Activated CD4-positive, alpha-beta T cell treated with anti-CD3 and anti-CD28 coated beads, Interleukin-2, Interleukin-6, amounts not matched to agents 100 ng/mL and 50 ng/mL, durations not matched to agents 16 hours and 8 hours (primary cell): Measurements from ENCODE around the gene MORN1.

ENCODE experiments used
- DNase-seq: peaks from one replicate; pipeline ENCODE4 v3.0.0-alpha.2; 2020

The MORN1 gene

DNA sequence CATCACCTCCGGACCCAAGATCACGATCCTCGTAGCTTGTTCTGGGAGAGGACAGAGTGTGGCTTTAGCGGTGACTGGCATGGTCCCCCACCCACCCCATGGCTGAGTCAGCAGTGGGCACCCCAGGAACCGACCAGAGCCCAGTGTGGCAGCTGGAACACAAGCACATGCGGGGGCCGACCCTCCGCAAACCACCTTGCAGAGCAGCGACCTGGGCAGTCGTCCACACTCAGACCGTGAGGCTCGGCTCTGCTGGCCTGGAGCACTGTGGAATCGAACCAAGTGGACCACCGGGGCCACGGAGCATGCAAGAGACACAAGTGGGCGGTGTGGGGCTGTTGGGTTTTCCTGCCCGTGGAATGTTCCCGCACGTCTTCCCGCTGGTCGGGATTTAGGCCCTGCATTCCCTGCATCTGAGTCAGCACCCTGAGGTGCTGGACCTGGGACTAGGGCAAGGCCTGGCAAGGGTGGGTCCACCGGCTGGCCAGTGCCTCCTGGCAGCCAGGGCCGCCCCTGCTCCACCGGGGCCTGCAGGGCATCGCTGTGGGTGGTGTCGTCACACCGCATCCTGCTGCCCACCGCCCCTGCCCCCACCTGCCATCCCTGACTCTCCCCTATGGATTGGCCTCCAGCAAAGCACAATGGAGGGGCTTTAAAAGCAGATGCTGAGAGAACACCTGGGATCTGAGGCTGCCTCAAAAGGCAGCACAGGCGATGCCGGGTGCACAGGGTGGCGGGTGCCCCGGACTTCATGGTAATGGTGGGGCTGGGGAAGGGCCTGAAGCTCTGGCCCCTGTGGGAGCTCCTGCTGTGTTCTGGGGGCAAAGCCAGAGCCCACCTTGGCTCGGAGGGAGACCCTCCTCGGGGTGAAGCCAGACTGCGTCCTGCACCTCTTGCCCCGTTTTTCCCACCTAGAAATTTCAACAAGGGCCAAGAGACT is 18.5 kb downstream of the MORN1 start:
- no peak for DNase-seq

DNA sequence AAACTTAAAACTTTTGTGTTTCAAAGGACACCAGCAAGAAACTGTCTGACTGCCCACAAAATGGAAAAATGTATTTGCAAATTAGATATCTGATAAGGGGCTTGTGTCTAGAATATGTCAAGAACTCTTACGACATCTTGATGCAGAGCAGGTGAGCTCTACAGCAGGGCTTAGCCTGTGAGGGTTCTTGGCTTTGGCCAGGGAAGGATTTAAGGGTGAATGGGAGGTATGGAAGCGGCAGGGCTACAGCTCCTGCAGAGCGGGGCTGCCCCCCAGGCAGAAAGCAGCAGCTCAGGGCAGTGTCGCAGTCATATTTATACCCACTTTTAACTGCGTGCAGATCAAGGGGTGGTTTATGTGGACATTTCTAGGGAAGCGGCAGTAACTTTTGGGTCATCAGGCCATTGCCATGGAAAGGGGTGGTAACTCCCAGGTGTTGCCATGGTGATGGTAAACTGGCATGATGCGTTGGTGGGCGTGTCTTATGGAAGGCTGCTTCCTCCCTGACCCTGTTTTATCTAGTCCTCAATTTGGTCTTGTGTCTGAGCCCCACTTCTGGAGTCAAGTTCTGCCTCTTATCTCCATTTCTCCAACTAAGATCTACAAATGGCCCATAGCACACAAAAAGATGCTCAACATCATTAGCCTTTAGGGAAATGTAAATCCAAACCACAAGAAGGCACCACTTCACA is 23.2 kb downstream of the MORN1 start:
- DNase-seq, result no peak

DNA sequence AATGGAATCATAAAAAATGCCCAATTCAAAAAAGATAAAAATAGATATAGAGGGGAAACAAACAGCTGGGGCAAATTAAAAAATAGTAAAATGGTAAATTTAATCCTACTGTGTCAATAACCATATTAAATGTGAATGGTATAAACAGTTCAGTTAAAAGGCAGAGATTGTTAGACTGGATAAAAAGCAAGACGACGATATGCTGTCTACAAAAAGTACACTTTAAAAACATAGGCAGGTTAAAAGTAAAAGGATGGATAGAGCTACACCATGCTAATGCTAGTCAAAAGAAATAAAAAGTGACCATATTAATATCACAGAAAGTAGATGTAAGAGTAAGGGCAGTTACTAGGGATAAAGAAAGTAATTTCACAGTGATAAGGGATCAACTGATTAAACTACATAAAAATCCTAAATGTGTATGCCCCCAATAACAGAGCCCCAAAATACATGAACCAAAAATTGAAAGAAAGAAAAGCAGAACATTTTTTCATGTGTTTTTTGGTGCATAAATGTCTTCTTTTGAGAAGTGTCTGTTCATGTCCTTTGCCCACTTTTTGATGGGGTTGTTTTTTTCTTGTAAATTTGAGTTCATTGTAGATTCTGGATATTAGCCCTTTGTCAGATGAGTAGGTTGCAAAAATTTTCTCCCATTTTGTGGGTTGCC is 27.4 kb downstream of the MORN1 start:
- DNase-seq, result no peak

DNA sequence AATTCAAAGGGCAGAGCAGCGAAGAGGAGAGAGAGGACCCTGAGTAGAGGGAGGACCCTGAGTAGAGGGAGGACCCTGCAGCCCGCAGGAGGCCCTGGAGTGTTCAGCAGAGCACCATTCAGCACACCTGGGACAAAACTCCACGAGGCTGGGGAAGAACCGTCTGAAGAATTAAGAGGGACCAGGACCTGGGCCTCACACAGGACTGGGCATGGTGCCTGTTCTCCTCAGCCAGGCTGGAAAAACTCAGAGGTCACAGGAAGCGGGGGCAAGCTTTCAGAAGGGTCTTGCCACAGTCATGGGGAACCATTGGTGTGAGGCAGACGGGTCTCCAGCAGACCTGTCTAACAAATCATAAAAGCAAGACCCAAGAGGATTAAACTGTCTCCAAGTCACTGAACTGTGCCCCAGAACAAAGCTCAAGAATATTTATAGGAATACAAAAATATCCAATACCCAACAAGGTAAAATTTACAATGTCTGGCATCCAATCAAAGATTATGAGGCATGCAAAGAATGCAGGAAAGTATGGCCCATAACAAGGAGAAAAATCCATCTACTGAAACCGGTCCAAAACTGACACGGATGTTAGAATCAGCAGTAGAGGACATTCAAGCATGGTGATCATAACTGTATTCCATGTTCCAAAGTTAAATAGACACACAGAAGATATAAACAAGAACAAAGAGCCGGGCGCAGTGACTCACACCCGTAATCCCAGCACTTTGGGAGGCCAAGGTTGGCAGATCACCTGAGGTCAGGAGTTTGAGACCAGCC is 30.6 kb downstream of the MORN1 start:
- no peak for DNase-seq

DNA sequence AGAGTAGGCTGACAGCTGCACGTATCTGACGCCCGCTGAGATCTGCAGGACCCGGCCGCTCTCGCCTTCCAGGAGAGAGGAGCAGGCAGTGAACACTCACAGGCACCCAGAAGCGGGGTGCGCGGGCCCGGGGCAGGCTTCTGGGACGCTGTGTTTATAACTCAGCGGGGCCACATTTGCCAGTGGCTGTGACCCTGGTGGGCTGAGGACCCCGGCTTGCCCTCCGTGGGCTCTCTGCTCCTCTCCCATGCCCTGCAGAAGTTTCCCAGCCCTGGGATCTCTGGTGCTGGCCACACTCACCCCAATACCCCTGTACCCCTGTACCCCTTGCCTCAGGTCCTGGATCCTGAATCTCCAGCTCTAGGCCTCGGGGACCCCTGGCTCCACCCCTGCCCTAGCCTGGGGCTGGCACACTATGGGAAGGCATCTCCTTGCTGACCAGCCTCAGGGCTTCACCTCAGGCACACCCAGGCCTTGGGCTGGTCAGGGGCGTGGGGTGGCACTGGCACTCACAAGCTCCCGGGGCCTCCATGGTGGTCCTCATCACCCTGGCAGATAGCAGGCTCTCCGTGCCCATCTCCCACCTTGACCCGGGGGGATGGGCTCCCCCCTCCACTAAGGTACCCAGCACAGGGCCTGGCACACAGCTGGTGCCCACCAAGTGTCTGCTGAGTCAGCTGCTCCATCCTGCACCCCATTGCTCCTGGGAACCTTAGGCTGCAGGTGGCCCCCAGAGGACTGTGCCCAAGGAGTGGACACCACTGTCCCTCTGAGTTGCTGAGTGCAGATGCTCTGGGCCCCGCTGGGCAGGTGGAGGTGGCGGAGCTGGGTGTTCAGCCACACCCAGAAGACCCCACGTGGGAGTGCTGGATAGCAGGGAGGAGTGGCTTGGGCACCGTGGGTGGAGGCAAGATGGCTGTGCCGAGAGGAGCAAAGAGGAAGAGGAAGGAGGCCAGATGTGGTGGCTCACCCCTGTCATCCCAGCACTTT is 32.4 kb downstream of the MORN1 start:
- no peak for DNase-seq

DNA sequence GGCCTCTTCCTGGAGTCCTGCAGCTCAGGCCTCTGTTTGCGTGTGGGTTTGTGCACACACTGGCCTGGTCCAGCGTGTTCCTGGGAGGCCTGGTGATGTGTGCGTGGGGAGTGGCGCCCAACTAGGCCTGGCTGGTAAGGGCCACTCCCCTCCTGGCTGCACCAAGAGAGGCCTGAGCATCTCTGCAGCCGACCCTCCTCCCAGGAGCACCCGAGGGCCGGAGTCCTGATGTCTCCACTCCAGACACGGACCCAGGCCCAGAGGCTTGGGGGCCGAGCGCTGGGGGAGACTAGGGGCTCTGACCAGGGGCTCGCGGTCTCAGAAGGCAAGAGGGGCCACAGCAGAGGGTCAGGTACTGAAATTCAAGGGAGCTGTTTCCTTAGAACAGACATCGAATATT is 33.3 kb downstream of the MORN1 start:
- DNase-seq, result no peak

DNA sequence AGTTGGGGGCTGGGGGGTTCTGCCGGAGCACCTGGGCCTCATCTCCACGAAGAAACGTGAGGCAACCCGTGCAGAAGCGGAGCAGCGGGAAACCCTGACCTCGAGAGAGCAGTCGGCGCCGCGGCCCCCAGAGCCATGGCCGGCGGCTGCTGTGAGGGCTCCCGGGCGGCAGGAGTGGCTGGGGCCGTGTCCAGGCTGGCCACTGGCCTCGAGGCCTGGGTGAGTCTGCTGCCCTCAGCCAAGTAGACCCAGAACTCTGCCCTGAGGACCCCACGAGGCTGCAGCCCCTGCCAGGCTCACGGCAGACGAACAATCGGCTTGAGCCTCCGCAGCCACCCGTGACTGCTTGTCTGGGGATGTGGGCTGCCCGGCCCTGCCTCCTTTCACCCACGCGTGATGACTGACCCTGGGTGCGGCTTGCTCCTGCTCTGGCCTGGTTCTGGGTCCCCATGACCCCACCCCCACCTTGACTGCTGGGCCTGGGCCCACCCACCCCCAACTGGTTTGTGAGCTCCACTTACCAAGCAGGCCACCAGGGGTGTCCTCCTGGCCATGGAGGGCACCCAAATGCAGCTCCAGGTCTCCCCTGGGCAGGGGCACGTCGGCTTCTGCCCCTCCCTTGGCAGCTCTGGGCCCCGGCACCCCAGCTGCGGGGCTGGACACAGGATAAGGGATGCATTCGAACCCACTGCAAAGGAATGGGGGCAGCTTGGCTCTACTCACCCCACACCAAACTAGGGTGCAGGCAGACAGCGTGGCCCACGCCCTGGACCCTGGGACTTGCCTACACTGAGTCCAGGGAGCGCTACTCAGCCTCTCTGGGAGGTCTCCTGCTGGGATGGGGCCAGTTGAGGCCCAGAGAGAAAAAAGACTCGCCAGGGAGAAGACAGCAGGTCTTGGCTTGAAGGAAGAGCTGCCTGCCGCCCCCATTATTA is 34.2 kb downstream of the MORN1 start:
- DNase-seq, result no peak

DNA sequence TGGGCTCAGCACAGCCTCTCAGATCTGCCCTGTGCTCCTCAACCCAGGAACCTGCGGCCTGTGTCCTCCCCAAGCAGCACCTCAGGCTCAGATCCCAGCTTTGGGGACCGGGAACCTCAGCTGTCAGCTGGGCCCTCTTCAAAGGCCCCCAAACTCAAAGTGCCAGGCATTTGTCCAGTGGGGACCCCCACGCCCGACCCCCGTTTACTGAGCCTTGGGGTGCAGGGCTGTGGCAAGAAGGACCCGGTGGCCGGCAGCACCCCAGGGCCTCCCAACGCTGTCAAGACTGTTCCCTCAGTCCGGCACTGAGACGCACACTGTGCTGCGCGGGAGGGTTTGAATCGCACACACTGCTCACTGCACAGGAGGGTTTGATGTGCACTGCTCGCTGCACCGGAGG is 35.0 kb downstream of the MORN1 start:
- DNase-seq, result no peak

DNA sequence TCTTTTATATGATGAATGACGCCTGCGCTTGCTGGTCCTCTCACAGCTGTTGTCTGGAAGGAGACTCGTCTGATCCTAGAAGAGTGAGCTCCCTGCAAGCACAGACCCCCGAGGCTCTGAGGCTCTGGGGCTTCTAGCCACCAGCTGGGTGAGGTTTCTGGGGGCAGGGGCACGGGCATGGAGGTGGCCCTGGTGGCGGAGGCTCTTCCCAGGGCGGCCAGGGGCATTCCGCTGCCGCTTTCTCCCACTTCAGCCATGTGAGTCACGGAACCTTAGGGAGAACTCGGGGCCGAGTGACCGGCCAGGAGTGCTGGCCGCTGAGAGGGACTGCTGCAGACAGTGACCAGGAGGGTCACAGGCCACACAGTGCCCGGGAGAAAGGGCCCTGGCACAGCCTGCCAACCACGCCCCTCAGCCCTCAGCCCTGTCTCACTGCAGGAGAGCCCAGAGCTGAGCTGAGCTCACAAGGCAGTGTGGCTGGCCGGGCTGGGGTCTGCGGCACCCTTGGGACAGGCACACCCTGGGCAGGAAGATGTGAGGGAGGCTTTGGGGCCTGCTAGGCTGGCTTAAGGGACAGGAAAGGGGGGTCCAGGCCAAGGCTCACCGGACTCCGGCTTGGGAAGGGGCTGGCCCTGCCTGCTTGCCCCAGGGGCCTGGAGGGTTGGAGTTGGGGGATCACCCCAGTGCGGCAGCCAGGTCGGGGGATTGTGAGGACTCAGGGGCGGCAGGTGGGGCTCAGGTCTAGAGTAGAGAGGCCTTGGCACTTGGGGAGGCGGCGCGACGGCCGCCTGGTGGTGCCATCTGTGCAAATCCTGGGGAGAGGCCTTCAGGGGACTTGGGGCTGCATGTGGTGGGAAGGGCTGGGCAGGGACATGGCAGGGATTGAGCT is 35.7 kb downstream of the MORN1 start:
- no peak for DNase-seq

DNA sequence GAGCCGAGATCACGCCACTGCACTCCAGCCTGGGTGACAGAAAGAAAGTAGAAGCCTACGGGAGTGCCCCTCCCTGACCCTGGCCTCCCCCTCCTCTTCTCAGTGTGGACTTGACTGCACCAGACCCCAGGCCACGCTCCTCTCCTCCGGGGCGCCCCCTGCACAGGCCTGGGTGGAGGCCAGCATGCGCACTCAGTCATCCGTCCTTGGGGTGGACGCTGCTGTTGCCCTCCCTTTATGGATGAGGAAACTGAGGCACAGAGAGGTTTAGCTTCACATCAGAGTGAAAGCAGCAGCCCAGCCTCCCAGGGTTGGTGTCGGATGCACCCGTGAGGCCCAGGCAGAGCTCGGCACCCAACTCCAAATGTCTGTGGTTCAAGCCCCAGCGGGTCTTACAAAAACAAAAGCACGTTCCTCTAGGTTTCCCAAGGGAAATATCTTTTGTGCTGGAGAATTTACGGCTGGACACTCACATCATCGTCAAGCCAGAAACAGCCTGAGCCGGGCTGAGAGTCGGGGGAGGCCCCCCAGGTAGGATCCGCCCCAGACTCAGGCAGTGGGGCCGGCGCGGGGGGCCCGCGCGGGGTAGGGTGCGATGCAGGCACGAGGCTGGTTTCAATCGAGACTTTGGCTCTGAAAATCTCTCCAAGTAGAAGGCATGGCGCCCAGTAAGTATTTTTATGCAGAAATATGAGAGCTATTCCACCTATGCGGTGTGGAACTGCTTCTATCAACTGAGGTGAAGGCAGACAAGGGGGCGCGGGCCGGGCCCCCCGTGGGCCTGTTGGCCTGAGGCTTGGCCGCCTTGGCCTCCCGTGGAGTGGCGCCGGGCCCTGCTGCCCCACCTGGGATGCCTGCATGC is 36.6 kb downstream of the MORN1 start:
- DNase-seq, result no peak

DNA sequence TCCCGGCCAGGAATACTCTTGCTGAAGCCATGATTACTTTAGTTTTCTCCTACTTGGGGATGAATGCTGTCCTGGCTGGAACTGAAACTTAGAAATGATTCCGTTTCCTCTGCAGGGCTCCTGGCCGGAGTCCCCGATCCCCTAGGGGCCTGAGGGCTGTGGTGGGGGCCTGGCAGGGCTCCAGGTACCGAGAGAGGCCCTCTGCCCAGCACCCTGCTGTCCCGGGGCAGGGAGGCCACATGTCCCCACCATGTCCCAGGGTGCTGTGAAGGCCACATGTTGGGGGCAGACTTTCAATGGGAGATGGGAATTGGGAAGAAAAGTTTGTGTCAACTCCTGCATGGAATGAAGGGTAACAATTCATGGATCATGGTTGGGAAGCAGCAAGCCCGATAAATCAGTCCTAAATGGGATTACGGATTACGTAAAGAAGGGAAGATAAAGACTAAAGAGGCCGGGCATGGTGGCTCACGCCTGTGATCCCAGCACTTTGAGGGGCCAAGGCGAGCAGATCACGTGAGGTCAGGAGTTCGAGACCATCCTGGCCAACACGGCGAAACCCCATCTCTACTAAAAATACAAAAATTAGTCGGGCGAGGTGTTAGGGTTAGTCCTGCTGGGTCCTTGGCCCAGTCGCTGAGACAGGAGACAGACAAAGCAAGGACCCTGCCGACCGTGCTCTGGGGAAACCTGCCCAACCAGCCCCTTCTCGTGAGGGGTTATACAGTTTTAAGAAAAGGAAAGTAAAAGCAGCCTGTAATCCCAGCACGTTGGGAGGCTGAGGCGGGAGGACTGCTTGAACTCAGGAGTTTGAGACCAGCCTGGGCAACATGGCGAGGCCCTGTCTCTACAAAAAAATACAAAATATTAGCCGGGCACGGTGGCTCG is 37.6 kb downstream of the MORN1 start:
- DNase-seq, result no peak

DNA sequence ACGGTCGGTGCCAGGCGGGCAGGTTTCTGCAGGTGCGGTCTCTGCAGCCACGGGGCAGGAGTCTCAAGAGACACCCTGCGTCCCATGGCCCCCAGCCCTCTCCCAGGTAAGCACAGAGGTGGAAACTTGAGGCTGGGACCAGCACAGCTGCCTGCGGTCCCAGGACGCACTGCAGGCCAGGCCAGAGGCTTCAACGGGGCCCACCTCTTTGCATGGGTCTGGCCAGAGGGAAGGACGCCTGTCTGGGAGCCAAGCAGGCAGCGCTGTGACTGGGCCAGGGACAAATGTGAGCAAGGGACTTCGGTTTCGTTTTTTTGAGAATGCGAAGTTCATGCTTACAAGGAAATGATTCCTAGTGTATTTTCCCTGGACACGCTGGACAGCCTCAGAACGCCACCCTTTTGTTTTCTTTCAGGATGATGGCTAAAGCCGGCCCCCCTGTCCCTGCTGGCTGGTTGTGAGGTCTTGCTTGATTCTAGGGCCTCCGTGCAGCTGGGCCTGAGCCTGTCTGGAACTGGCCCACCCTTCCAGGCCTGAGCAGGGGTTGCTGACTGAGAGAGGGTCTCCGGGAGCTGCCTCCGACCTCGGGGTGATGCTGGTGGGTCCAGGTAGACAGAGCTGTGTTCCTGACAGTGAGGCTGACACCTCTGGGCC is 38.3 kb downstream of the MORN1 start:
- DNase-seq, result no peak

DNA sequence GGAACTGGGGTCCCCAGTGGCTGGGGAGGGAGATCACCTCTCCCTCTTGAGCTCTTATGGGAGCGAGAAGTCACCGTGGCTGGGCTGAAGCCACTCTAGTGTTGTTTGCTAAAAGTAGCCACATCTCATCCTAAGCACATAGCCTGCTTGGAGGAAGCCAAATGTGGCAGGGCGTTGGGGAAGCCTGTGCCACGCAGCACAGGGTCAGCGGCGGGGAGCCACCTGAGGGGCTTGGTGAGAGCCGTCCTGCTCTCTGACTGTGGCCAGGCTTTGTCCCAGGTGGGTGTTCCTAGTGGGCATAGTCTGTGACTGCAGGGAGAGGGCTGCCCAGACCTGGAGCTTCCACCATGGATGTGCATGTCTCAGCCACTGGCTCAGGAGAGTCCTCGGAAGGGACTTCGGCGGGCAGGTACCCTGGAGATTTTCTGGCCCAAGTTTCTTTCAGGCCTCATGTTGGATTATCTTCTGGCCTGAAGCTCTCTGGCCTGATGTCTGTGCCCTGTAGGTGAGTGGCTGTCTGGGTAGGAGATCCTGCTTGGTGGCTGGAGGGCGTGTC is 38.9 kb downstream of the MORN1 start:
- DNase-seq, result no peak

DNA sequence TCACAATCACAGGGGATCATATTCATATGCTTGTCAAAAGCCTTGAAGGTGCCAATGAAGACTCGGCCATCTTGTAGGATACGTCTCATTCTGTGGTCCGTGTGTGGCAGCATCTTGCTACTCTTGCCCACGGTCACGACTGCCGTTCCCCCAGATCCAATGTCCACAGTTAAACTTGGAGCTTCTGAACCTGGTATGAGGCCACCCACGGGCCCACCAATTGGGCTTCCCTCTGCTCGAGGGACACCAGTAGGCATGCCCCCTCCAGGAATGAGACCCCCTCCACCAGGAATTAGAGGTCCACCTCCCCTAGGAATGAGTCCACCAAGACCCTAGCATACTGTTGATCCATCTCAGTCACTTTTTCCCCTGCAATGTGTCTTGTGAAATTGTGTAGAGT is 39.6 kb downstream of the MORN1 start:
- no peak for DNase-seq

DNA sequence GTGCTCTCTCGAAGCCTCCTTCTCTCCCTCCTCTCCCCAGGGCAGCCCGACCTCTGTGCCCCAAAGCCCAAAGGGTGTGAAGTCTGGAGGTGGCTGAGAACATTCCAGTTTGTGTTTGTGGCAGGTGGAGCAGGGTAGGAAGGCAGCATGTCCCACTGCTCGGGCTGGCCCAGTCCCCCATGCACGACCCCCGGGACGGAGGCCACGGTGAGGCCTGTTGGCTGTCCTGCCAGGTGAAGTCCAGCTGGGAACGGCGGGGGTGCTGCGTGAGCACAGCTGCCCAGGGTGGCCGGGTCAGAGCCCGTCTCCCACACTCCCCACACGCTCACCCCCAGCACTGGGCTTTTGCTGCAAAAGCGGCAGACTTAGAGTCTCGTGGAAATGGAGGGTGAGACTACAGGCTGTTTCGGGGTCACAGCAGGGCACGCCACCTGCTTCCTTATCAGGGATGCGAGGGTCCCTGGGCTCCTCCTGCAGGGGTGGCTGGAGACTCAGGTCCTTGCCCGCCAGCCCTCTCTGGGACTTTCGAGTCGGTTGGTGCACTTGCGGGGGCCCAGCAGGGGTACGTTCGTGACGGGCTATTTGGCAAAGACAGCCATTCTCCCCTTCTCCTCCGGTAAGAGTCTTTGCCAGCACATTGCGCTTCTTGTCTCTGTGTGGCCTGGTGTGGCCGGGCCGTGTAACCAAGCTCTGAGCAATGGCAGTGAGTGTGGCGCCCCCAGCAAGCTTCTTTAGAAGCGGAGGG is 40.3 kb downstream of the MORN1 start:
- DNase-seq, result no peak

DNA sequence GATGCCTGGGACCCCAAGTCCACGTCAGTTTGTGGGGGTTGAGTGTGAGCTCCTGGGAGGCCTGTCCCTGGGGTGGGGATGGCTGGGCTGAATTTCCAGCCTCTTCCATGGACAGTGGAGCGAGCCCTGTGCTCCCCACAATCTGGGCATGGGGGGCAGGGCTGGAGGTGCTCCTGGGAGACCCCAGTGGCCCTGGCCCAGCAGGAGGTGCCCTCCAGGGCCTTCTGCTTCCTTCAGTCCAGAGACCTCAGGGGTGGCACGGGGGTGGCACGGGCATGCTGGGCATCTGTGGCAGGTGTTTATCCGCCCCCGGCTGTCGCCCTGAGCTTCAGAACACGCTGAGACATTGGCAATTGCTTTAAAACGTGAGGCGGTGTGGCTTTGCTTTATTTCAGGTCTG is 40.9 kb downstream of the MORN1 start:
- DNase-seq, result no peak
